Measurements from ENCODE around the gene DACH1.
"Not testable (repeated sequence)": the region's sequence is repeated elsewhere in the genome, so short reads cannot be mapped to it uniquely, and the experiment has no call there.

Gene DACH1

GRCh38 chr13:71865874-71866334, 1.1 kb downstream of the DACH1 start:
- FAIRE-seq, result no peak

- FAIRE-seq, result no peak
These were observed 1.8 kb downstream of the DACH1 start for GRCh38 chr13:71864986-71865873.

- FAIRE-seq, result no peak
These were observed 2.7 kb downstream of the DACH1 start for GRCh38 chr13:71864094-71864985.

GRCh38 chr13:71863254-71863865, 3.6 kb downstream of the DACH1 start:
- no peak for FAIRE-seq

- no peak for FAIRE-seq
These were observed 4.5 kb downstream of the DACH1 start for GRCh38 chr13:71862459-71862943.

GRCh38 chr13:71861769-71862458, 5.1 kb downstream of the DACH1 start:
- FAIRE-seq, result no peak

GRCh38 chr13:71860547-71861138, 6.4 kb downstream of the DACH1 start:
- no peak for FAIRE-seq

GRCh38 chr13:71858647-71859046, 8.4 kb downstream of the DACH1 start:
- no peak for FAIRE-seq

GRCh38 chr13:71856548-71857043, 10.4 kb downstream of the DACH1 start:
- no peak for FAIRE-seq

- no peak for FAIRE-seq
These were observed 12.6 kb downstream of the DACH1 start for GRCh38 chr13:71854401-71854800.

GRCh38 chr13:71853725-71854124, 13.3 kb downstream of the DACH1 start:
- FAIRE-seq, result no peak

GRCh38 chr13:71852736-71853135, 14.3 kb downstream of the DACH1 start:
- FAIRE-seq, result no peak

GRCh38 chr13:71851498-71852409, 15.2 kb downstream of the DACH1 start:
- FAIRE-seq, result no peak

- no peak for FAIRE-seq
These were observed 25.0 kb downstream of the DACH1 start for GRCh38 chr13:71842003-71842402.

- FAIRE-seq, result no peak
These were observed 28.2 kb downstream of the DACH1 start for GRCh38 chr13:71838842-71839241.

- FAIRE-seq, result not testable (repeated sequence)
These were observed 29.4 kb downstream of the DACH1 start for GRCh38 chr13:71837582-71837981.

GRCh38 chr13:71831716-71832115, 35.3 kb downstream of the DACH1 start:
- FAIRE-seq, result no peak

- no peak for FAIRE-seq
These were observed 36.3 kb downstream of the DACH1 start for GRCh38 chr13:71830736-71831135.

- no peak for FAIRE-seq
These were observed 36.7 kb downstream of the DACH1 start for GRCh38 chr13:71830323-71830722.

GRCh38 chr13:71829547-71829946, 37.5 kb downstream of the DACH1 start:
- no peak for FAIRE-seq

- FAIRE-seq, result no peak
These were observed 38.4 kb downstream of the DACH1 start for GRCh38 chr13:71828564-71828963.
